Heart left ventricle (tissue), 16 donors: ENCODE results near the gene OLFM1. TPM values are rescaled to one million over a fixed set of nuclear protein-coding genes. Genes with fewer than 3 reads are reported as not detected.
A peak's percentile ranks its signal among the peaks of the same experiment; 100 is the strongest.

Source experiments
- ATAC-seq, 4 donors: fragments of 200-7000 bp; cut with Tn5 transposase; one replicate each; pipeline ENCODE4 v1.9.1; 2020 to 2022; ENCODE audit warnings: moderate library complexity in 4 of 4, mild to moderate bottlenecking in 3 of 4, moderate number of reproducible peaks in 1 of 4
- DNase-seq, 5 donors: peaks; one replicate each; pipeline ENCODE4 v3.0.0-alpha.2; 2020
- H3K27ac ChIP-seq, 12 donors: fragments of 200-600 bp; sonication (generic) in 4 of 12; one replicate each; pipeline versions ENCODE4 v1.5.0 to v1.8.0; 2016 to 2022; ENCODE audit warnings: mild to moderate bottlenecking in 2 of 12
- H3K27me3 ChIP-seq, 9 donors: fragments of 200-600 bp; sonication (generic) in 2 of 9; one replicate each; pipeline versions ENCODE4 v1.5.1 to v1.8.0; 2016 to 2022; ENCODE audit warnings: mild to moderate bottlenecking in 3 of 9
- H3K36me3 ChIP-seq, 9 donors: fragments of 200-600 bp; sonication (generic) in 2 of 9; one replicate each; pipeline versions ENCODE4 v1.5.0 to v1.8.0; 2018 to 2022; ENCODE audit warnings: mild to moderate bottlenecking in 2 of 9
- H3K4me1 ChIP-seq, 12 donors: fragments of 200-600 bp; sonication (generic) in 4 of 12; one replicate each; pipeline versions ENCODE4 v1.5.0 to v1.8.0; 2016 to 2022; ENCODE audit warnings: mild to moderate bottlenecking in 3 of 12
- H3K4me3 ChIP-seq, 12 donors: fragments of 200-600 bp; sonication (generic) in 4 of 12; one replicate each; pipeline versions ENCODE4 v1.5.0 to v1.8.0; 2017 to 2022; ENCODE audit warnings: mild to moderate bottlenecking in 9 of 12, moderate library complexity in 4 of 12
- H3K9me3 ChIP-seq, 12 donors: fragments of 200-600 bp; sonication (generic) in 4 of 12; one replicate each; pipeline versions ENCODE4 v1.5.0 to v1.8.0; 2016 to 2022; ENCODE audit warnings: mild to moderate bottlenecking in 1 of 12
- CTCF ChIP-seq, 12 donors: fragments of 200-600 bp; sonication (generic) in 4 of 12; IDR thresholded peaks; one replicate each; pipeline versions ENCODE4 v1.5.0 to v1.8.0; 2018 to 2022; ENCODE audit warnings: antibody characterized with exemption in 12 of 12, mild to moderate bottlenecking in 5 of 12
- POLR2A ChIP-seq, 2 donors: fragments of 450-650 bp; IDR thresholded peaks; one replicate each; pipeline ENCODE4 v1.6.1; 2017; ENCODE audit warnings: antibody characterized with exemption in 2 of 2, mild to moderate bottlenecking in 2 of 2, moderate library complexity in 2 of 2
- WGBS, 4 donors: extraction: QIAGEN DNeasy Blood & Tissue Kit in 2 of 4; methylation state at CpG; one replicate each; pipeline versions ENCODE4 v1.1.5 to v1.1.7; 2013 to 2018; 5-methylcytosine and 5-hydroxymethylcytosine counted together
- intact Hi-C, 10 donors: fragments of 100-400 bp; cut with DNase I; formaldehyde crosslinking; loops; one replicate each; pipeline versions ENCODE4 v1.11.1 to v1.14.2; 2022
- polyA plus RNA-seq, 2 donors: library from polyadenylated mRNA; stranded (reverse); fragments of 200-250 nt; gene quantifications; one replicate each; pipeline ENCODE4 v1.2.3, GENCODE V29; 2013
- total RNA-seq, 9 donors: library from RNA; depleted of rRNA in 2 of 9; stranded (reverse); fragments of >200 nt in 2 of 9; fragmentation: NEBNext Ultra II Directional in 3 of 9; extraction: Animal tissue kit (Norgen Biotek cat#: 25700) in 3 of 9; gene quantifications; one replicate each; pipeline versions ENCODE4 v1.1.0 to v1.2.4, GENCODE V29; 2016 to 2023
- donor health status: ischemic (EF 13 %, LVEDD 7.1; RV severe dilation, severe dysfunction).
- donor health status: healthy with polysubstance abuse.
- donor health status: DM: no; HTN: yes; CAD: no.
- donor health status: DM: no; HTN: no; CAD: no.
- donor health status: ischemic (EF 25% LVEDD 6.9; RV normal size, moderate dysfunction).
- donor health status: ischemic (EF 25% LVEDD 5.7; RV mildly dilated, moderate dysfunction).
- donor health status: healthy.
- donor health status: DM: yes; HTN: yes; CAD: no.
- donor health status: ischemic (EF 35%, LVEDD 5.7; RV mildly dilated, moderate dysfunction).
- donor health status: nonischemic (EF 11% LVEDD 7.7; RV severe dilation, severe dysfunction).
- donor health status: DM: yes; HTN: yes; CAD: no.
- donor health status: PGD.
- donor health status: ischemic (EF 29% LVEDD 5.4; RV normal size, mild dysfunction).
- donor health status: nonischemic (EF 23%, LVEDD 6.1; RV moderate dilation, normal function).

OLFM1 gene
- total and polyA plus RNA-seq, 11 donors, result 3.5 to 11.8 (median 8.1) TPM

GRCh38 chr9:135167356-135167755, 79.9 kb downstream of the OLFM1 start:
- DNase-seq (no peak), ATAC-seq (no peak)
- H3K9me3 ChIP-seq, result no peaks in the 10 kb centered on the region
- no peak overlapping the region for H3K4me3 ChIP-seq
- no peaks in the 10 kb centered on the region for H3K36me3 ChIP-seq
- no peaks in the 10 kb centered on the region for H3K4me1 ChIP-seq
- TF ChIP-seq CTCF (IDR thresholded peaks at IDR 0.05) (no peak), POLR2A (IDR thresholded peaks at IDR 0.05) (no peak)
- no peak overlapping the region for H3K27ac ChIP-seq
- intact Hi-C loops, result no loop called here
- WGBS, 4 donors, result 42 to 51% (median 48%) methylated on average over 12 of the region's 12 CpGs
- peaks cover 4 to 68% (median 22%) of the 10 kb centered on the region in 9 donors for H3K27me3 ChIP-seq

- Histone ChIP-seq H3K27me3 (peaks cover 4 to 65% (median 22%) of the 10 kb centered on the region in 9 donors), H3K4me3 (no peak overlapping the region), H3K4me1 (no peaks in the 10 kb centered on the region), H3K27ac (no peak overlapping the region), H3K36me3 (no peaks in the 10 kb centered on the region), H3K9me3 (no peaks in the 10 kb centered on the region)
- ATAC-seq, result no peak
- TF ChIP-seq POLR2A (IDR thresholded peaks at IDR 0.05) (no peak), CTCF (IDR thresholded peaks at IDR 0.05) (no peak)
- 55 to 63% (median 60%) methylated on average over 20 to 23 of the region's 23 CpGs for WGBS, 4 donors
- no peak for DNase-seq
- intact Hi-C loops, result no loop called here
Observed at GRCh38 chr9:135167849-135168655, 80.6 kb downstream of the OLFM1 start.

- Histone ChIP-seq H3K27ac (no peak overlapping the region), H3K9me3 (no peaks in the 10 kb centered on the region), H3K4me1 (no peaks in the 10 kb centered on the region), H3K36me3 (no peaks in the 10 kb centered on the region), H3K4me3 (no peak overlapping the region), H3K27me3 (peaks cover 7 to 61% (median 22%) of the 10 kb centered on the region in 9 donors)
- TF ChIP-seq CTCF (IDR thresholded peaks at IDR 0.05) (no peak), POLR2A (IDR thresholded peaks at IDR 0.05) (no peak)
- no peak for DNase-seq
- intact Hi-C loops, result loop anchor here in 1 of 10 donors (10.0 kb wide), 1 partner anchor 55 kb away; no protein-coding TSS in a partner anchor
- WGBS, 4 donors, result 70 to 87% (median 79%) methylated on average over 10 of the region's 10 CpGs
- peak in 1 of 4 donors; percentile 19 for ATAC-seq
Observed at GRCh38 chr9:135169709-135170226, 82.3 kb downstream of the OLFM1 start.

GRCh38 chr9:135170535-135170934, 83.1 kb downstream of the OLFM1 start:
- H3K4me1 ChIP-seq, result no peaks in the 10 kb centered on the region
- no peak overlapping the region for H3K27ac ChIP-seq
- no peaks in the 10 kb centered on the region for H3K36me3 ChIP-seq
- DNase-seq (no peak), ATAC-seq (no peak)
- no peaks in the 10 kb centered on the region for H3K9me3 ChIP-seq
- H3K4me3 ChIP-seq, result no peak overlapping the region
- 57 to 66% (median 63%) methylated on average over 14 of the region's 14 CpGs for WGBS, 4 donors
- intact Hi-C loops, result loop anchor here in 1 of 10 donors (10.0 kb wide), 1 partner anchor 56 kb away; no protein-coding TSS in a partner anchor
- TF ChIP-seq POLR2A (IDR thresholded peaks at IDR 0.05) (no peak), CTCF (IDR thresholded peaks at IDR 0.05) (no peak)
- peaks cover 7 to 61% (median 22%) of the 10 kb centered on the region in 9 donors for H3K27me3 ChIP-seq
